BLaER1 (cell line): ENCODE measurements around the gene CLIC3.

ENCODE experiments used
- H3K27ac ChIP-seq: shearing (Covaris generic); formaldehyde crosslinking; 2 replicates; pipeline ENCODE4 v1.8.1; 2022
- H3K27me3 ChIP-seq: shearing (Covaris generic); formaldehyde crosslinking; 2 replicates; pipeline ENCODE4 v1.8.1; 2022
- H3K36me3 ChIP-seq: shearing (Covaris generic); formaldehyde crosslinking; 2 replicates; pipeline ENCODE4 v1.8.1; 2022
- H3K4me1 ChIP-seq: shearing (Covaris generic); formaldehyde crosslinking; 2 replicates; pipeline ENCODE4 v1.8.1; 2022
- H3K4me2 ChIP-seq: shearing (Covaris generic); formaldehyde crosslinking; 2 replicates; pipeline ENCODE4 v1.8.1; 2022
- H3K4me3 ChIP-seq: shearing (Covaris generic); formaldehyde crosslinking; 2 replicates; pipeline ENCODE4 v1.8.1; 2022
- H3K9ac ChIP-seq: shearing (Covaris generic); formaldehyde crosslinking; 2 replicates; pipeline ENCODE4 v1.8.1; 2022
- H3K9me3 ChIP-seq: shearing (Covaris generic); formaldehyde crosslinking; 2 replicates; pipeline ENCODE4 v1.8.1; 2022
- H4K20me1 ChIP-seq: shearing (Covaris generic); formaldehyde crosslinking; 2 replicates; pipeline ENCODE4 v1.8.1; 2022
- Cebpa-rat ChIP-seq: shearing (Covaris generic); IDR thresholded peaks from 2 replicates; pipeline ENCODE4 v1.8.1; 2022

CLIC3 gene

DNA sequence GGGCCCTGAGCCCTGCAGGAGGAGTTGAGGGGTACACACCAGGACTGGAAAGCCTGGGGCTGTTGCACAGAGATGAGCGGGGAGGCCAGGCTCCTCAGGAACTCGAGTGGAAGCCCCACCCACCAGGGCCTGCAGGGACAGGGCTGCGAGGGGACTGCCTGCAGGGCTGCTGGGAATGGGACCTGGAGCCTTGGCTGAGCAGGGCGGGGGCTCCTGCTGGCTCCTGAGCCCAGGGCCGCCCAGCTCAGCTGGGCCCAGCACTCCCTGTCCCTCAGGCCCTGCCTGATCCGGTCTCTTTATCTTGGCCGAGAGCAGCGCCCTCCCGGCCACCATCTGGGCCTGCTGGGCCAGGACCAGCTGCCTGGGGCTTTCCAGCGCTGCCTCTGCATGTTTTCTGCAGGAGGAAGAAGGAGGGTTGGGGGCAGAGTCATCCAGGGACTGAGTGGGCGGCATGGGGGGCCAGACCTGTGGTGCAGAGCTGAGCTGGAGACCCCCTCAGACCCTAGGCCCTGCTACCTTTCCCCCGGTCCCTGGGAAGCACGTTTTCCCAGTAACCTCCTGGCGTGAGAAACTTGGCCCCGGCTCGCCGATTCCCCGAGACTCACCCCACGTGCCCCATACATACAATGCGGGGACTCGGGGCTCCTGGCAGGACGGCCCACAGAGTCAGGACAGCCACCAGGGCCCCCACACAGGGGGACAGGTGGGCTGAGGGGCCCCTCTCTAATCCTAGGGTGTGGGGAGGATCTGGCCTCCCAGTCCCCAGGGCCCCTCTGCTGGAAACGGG lies 34.9 kb downstream of the CLIC3 start:
- Histone ChIP-seq H3K27ac (no peak overlapping the region), H3K4me1 (peaks cover 25% of the 10 kb centered on the region), H3K27me3 (no peaks in the 10 kb centered on the region), H3K36me3 (no peaks in the 10 kb centered on the region), H4K20me1 (no peaks in the 10 kb centered on the region), H3K4me3 (no peak overlapping the region), H3K4me2 (no peak overlapping the region), H3K9me3 (no peaks in the 10 kb centered on the region), H3K9ac (no peak overlapping the region)
- TF ChIP-seq Cebpa-rat, result no peak

DNA sequence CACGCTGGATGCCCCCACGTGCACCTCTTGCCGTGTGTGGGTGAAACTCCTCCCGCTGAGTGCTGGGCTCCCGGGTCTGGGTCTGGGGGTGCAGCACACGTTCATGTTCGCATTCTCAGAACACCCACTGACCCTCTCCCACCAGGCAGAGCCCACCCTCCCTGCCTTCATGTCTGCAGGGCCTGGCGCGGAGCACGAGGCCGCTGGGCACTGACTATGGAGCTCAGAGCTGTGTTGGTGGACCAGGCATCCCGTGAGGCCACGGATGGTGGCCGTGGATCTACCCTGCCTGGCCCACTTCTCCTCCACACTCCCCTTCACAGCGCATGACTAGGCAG lies 35.5 kb downstream of the CLIC3 start:
- no peaks in the 10 kb centered on the region for H3K9me3 ChIP-seq
- H4K20me1 ChIP-seq, result no peaks in the 10 kb centered on the region
- no peak overlapping the region for H3K27ac ChIP-seq
- H3K9ac ChIP-seq, result no peak overlapping the region
- no peak overlapping the region for H3K4me2 ChIP-seq
- H3K4me1 ChIP-seq, result peaks cover 20% of the 10 kb centered on the region
- TF ChIP-seq Cebpa-rat, result no peak
- H3K27me3 ChIP-seq, result no peaks in the 10 kb centered on the region
- no peaks in the 10 kb centered on the region for H3K36me3 ChIP-seq
- H3K4me3 ChIP-seq, result no peak overlapping the region

DNA sequence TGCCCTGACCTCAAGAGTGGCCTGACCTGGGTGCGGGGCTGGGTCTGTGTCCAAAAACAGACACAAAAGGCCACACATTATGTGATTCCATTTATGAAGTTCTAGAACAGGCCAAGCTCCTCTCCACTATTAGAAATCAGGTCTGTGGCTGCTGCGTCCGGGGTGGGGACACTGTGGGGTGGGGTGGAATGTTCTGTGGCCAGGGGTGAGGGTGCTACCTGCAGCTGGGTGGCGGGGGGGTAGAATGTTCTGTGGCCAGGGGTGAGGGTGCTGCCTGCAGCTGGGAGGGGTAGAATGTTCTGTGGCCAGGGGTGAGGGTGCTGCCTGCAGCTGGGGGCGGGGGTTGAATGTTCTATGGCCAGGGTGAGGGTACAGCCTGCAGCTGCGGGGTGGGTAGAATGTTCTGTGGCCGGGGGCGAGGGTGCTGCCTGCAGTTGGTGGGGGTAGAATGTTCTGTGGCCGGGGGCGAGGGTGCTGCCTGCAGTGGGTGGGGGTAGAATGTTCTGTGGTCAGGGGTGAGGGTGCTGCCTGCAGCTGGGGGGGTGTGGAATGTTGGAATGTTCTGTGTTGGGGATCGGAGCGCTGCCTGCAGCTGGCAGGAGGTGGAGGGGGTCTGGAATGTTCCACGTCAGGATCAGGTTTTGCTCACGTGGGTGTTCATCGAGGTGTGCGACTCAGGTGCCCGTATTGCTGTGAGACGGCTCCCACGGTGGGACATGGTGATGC lies 36.0 kb downstream of the CLIC3 start:
- Histone ChIP-seq H3K4me2 (peak overlapping the region; percentile 43), H3K4me1 (peaks cover 15% of the 10 kb centered on the region), H3K9me3 (no peaks in the 10 kb centered on the region), H3K36me3 (no peaks in the 10 kb centered on the region), H4K20me1 (no peaks in the 10 kb centered on the region), H3K27me3 (no peaks in the 10 kb centered on the region), H3K4me3 (no peak overlapping the region), H3K27ac (no peak overlapping the region), H3K9ac (0 out of 2 replicates have a peak overlapping the region, but pooled peaks have one; percentile 10)
- TF ChIP-seq Cebpa-rat, result no peak

DNA sequence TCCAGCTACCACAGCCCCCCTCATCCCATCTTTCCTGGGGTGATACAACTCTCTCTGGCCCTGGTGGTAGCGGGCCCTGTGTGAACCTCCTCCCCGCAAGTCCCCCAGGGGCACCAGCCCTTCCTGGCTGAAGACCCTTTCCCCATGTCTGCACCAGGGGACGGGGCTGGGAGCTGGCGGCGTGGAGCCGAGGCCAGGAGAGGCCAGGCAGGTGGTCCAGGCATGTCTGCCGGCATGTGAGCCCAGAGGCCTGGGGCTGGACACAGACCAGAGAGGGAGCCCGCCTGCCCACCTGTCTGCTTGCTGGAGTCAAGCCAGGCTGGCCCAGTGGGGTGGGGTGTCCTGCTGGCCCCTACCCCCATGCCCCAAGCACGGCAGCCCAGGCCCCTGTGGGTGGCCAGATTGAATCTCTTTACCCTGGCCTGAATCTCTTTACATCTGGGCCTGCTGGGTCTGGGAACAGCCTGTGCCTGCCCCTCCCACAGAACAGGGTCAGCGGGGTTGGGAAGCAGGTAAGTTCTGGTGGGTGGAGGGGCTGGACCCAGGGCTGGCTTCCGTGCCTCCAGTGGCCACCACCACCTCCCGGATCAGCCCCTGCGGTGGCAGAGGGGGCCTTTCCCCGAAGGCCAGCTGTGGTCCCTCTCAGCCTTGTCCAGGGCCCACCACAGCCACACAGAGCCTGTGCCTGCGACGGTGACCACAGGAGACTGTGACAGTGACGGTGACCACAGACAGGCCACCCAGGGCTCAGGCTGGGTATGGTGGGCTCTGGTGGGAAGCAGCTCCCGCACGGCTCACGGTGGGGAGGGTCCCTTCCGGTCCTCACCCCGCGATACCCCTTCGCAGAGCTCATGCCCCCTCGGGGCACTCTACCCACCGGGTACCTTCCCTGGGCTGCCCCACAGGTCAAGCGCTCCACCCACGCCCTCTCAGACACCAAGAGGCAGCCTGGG lies 37.2 kb downstream of the CLIC3 start:
- Histone ChIP-seq H4K20me1 (no peaks in the 10 kb centered on the region), H3K27me3 (no peaks in the 10 kb centered on the region), H3K36me3 (no peaks in the 10 kb centered on the region), H3K9ac (0 out of 2 replicates have a peak overlapping the region, but pooled peaks have one; percentile 10), H3K4me2 (peak overlapping the region; percentile 43; the same call in 1 of the 2 replicates), H3K4me3 (no peak overlapping the region), H3K4me1 (peaks cover 14% of the 10 kb centered on the region), H3K9me3 (no peaks in the 10 kb centered on the region), H3K27ac (no peak overlapping the region)
- no peak for TF ChIP-seq Cebpa-rat

DNA sequence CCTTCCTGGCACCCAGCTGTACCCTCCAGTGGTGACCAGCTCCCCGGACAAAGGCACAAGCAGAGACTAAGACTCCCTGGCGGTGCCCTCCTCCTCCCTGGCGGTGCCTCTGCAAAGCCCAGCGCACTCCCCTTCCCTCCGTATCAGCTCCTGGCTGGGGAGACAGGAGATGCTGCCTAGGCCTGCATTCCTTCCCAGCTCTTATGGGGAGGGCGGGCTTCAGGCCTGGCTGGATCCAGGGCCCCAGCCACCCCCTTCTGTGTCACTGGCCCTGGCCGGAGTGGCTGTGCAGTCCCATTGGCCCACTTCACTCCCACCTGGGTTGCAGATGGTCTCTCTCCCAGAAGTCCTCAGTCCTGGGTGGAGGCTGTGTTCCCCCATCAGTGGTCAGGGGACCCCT lies 37.9 kb downstream of the CLIC3 start:
- Histone ChIP-seq H4K20me1 (no peaks in the 10 kb centered on the region), H3K36me3 (no peaks in the 10 kb centered on the region), H3K9ac (no peak overlapping the region), H3K4me3 (no peak overlapping the region), H3K4me1 (peaks cover 14% of the 10 kb centered on the region), H3K27me3 (no peaks in the 10 kb centered on the region), H3K9me3 (no peaks in the 10 kb centered on the region), H3K27ac (no peak overlapping the region), H3K4me2 (no peak overlapping the region)
- TF ChIP-seq Cebpa-rat, result no peak

DNA sequence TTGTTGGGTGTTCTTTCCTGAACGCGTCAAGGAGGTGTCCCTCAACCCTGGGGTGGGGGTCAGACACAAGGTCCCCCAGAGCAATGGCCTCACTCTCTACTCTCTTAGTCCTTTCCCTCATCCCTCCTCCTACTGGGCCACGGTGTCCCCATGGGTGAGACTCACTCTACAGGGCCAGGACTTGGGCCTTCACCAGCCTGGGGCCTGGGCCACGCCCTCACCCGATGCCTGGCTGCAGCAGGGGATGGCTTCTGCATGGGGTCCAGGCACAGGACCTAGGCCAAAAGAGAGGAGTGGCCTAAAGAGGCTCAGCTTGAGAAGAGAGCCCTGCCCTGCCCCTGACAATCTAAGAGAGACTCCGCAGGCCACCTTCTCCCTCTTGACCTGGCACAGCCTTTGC lies 38.5 kb downstream of the CLIC3 start:
- Histone ChIP-seq H3K27me3 (no peaks in the 10 kb centered on the region), H3K9ac (no peak overlapping the region), H3K27ac (no peak overlapping the region), H3K36me3 (no peaks in the 10 kb centered on the region), H3K4me3 (no peak overlapping the region), H3K4me2 (no peak overlapping the region), H3K4me1 (peaks cover 14% of the 10 kb centered on the region), H4K20me1 (no peaks in the 10 kb centered on the region), H3K9me3 (no peaks in the 10 kb centered on the region)
- TF ChIP-seq Cebpa-rat, result no peak

DNA sequence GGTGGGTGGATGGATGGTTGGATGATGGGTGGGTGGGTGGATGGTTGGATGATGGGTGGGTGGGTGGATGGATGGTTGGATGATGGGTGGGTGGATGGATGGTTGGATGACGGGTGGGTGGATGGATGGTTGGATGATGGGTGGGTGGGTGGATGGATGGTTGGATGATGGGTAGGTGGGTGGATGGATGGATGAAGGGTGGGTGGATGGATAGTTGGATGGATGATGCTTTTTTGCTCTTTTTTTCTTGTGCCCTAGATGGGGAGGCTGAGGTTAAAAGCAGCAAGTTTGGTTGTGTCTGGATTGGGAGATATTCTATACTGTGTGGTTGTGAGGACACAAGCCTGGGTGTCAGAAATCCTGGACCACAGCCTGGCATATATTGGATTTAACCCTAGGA lies 38.9 kb downstream of the CLIC3 start:
- Histone ChIP-seq H3K36me3 (no peaks in the 10 kb centered on the region), H3K9ac (no peak overlapping the region), H3K27ac (no peak overlapping the region), H3K27me3 (no peaks in the 10 kb centered on the region), H3K4me2 (no peak overlapping the region), H4K20me1 (no peaks in the 10 kb centered on the region), H3K4me3 (no peak overlapping the region), H3K9me3 (no peaks in the 10 kb centered on the region), H3K4me1 (peaks cover 14% of the 10 kb centered on the region)
- TF ChIP-seq Cebpa-rat, result no peak

DNA sequence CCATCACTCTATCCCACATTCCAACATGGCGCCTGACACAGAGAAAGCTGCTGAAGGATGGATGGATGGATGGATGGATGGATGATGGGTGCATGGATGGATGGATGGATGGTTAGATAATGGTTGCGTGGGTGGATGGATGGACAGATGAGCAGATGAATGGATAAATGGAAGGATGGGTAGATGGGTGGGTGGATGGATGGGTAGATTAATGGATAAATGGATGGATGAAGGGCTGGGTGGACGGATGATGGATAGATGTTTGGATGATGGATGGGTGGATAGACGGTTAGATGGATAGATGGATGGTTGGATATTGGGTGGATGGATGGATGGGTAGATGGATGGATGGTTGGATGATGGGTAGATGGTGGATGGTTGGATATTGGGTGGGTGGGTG lies 39.8 kb downstream of the CLIC3 start:
- Histone ChIP-seq H3K4me3 (no peak overlapping the region), H4K20me1 (no peaks in the 10 kb centered on the region), H3K4me2 (no peak overlapping the region), H3K4me1 (peaks cover 14% of the 10 kb centered on the region), H3K9ac (no peak overlapping the region), H3K9me3 (no peaks in the 10 kb centered on the region), H3K27ac (no peak overlapping the region), H3K36me3 (no peaks in the 10 kb centered on the region), H3K27me3 (no peaks in the 10 kb centered on the region)
- TF ChIP-seq Cebpa-rat, result no peak

DNA sequence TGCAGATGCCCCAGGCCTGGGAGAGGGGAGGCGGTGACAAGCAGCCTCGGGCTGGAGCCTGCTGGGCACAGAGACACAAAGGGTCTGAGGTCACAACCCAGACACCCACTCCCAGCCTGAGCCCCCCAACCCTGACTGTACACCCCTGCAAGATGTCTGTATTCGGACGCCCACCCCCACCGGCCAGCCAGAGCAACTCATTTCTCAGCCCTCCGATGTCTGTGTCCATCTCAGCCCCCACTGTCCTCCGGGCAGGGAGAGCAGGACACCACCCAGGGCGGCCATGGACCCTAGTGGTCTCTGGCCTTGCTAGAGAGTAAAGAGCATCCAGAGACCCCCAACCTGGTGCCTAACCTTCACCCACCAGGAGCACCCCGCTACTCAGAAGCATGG lies 40.4 kb downstream of the CLIC3 start:
- TF ChIP-seq Cebpa-rat, result no peak
- H3K4me1 ChIP-seq, result peaks cover 14% of the 10 kb centered on the region
- no peak overlapping the region for H3K27ac ChIP-seq
- H3K4me2 ChIP-seq, result no peak overlapping the region
- H3K9me3 ChIP-seq, result no peaks in the 10 kb centered on the region
- H4K20me1 ChIP-seq, result no peaks in the 10 kb centered on the region
- no peak overlapping the region for H3K9ac ChIP-seq
- H3K36me3 ChIP-seq, result no peaks in the 10 kb centered on the region
- H3K27me3 ChIP-seq, result no peaks in the 10 kb centered on the region
- no peak overlapping the region for H3K4me3 ChIP-seq
